Stimulated activated CD4-positive, alpha-beta T cell treated with anti-CD3 and anti-CD28 coated beads, Interleukin-2, amount 100 ng/mL, for 48 hours (primary cell): ENCODE results near the gene ANO2.

Experiments
- DNase-seq, 2 donors: peaks; one replicate each; pipeline ENCODE4 v3.0.0-alpha.2; 2020

Gene ANO2

DNA sequence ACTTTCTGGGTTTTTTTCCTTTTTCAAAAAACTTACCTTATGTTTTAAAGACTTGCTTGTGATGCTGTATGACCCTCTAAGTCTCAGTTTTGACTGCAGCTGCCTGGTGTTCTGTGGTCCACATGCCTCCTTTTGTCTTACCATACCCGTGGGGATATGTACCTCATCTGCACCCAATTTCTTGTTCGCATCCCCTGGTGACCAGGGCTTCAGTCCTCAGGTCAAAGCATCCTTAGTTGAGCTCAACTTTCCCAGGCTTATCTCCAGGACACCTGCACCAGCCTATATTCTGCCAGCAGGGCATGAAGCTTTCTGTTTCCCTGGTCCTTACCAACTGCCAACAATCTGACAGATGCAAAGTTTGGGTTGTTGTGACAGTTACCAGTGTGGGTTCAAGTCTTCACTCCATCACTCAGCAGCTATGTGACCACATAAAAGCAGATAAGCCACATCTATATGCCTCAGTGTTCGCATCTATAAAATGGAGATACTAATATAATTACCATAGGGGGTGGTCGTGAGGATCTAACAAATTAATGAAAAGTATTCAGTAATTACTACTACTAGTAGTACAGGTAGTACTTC is 419.2 kb downstream of the ANO2 start:
- no peak for DNase-seq

DNA sequence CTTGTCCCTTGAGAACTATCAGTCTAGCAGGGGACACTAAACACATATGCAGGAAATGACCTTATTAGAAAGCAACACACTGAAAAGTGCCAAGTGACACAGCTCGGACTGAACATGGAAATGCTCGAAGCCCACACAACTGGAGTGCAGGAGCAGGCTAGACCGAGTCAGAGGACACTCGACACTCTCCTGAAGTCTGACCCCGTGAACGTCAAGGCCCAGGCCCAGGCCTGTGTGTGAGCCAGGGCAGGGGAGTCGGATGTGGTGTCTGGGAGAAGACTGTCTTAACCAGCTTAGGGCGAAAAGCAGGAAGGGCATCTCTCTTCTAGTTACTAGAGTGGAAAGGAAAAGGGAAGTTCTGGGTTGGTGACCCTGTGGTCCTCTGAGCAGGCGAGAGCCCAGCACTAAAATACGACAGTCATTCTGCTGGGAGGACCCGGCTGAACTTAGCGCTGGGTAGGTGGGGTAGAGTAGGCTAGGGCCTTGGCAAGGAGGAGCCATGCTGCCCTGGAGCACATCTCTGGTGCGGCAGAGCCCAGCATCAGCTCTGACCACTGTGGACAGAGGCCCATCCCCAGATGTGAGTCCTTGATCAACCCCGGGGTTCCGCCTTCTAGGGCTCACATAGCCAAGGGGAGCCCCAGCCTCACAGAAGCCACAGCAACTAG is 420.2 kb downstream of the ANO2 start:
- DNase-seq, result no peak

DNA sequence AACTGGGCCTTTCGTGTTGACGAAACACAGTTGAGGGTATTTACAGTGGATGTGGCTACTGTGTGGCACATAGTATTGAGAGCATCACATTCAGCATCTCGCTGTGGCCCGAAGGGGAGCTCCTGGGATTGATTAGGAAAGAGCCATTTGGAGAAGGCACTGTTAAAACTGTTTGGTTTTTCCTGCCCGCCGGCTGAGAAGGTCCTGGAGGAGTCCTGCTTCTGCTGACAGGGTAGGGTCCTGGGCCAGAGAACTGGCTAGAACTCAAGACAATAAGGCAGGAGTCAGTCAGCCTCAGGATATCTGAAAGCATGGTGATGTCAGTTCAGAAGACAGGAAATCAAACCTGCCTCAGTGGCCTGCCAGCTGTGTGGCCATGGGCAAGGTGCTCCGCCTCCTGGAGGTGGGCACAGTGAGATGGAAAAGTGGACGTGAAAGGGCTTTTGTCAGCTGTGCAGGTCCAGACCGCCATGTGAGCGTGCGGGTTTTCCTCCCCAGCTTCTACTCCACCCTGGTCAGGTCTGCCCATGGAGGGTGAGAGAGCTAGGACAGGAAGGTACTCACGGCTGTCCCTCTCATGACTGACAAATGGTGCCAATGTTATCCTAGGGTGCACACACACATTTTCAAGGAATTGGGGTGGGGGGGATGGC is 420.8 kb downstream of the ANO2 start:
- no peak for DNase-seq

- no peak for DNase-seq
These were observed 421.5 kb downstream of the ANO2 start for GRCh38 chr12:5523396-5524115.

DNA sequence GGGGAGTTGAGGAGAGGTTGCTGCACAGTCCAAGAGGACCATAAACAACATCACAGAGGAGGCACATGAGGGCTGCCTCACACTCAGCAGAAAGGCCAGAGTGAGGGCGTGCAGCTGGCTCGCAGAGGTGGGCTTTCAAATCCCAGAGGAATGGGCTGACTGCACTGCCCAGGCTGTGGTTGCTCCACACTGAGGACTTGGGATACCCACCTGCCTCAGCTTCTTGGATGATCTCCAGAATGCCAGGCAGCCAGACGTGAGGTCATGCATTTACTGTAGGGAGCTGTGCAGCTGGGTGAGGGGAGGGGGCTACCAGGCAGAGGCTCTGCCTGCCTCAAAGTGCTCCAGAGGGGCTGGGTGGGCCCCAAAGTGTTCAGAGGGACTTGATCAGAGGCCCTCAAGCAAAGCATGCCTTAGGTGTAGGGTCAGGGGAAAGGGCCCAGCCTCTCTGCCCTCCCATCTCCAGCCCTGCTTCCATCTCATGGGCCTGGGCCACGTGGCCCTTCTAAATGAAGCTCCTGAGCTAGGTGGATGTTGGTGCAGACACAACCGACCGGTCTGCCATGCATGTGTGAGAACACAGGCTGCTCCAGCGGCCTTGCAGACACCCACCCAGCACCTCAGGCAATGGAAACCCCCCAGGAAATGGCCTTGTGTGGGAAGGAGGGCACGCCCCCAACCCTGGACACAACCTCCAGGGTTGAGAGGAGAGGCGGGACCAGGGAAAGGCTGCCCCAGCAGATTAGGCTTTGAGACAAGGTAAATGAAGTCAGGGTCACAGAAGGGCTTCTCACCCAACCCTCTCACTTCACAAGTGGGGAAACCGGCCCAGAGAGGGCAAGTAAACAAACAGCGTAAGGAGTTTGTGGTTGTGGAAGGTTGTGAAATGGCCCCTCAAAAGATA is 422.4 kb downstream of the ANO2 start:
- DNase-seq, result no peak

- no peak for DNase-seq
These were observed 423.4 kb downstream of the ANO2 start for GRCh38 chr12:5521456-5522325.

DNA sequence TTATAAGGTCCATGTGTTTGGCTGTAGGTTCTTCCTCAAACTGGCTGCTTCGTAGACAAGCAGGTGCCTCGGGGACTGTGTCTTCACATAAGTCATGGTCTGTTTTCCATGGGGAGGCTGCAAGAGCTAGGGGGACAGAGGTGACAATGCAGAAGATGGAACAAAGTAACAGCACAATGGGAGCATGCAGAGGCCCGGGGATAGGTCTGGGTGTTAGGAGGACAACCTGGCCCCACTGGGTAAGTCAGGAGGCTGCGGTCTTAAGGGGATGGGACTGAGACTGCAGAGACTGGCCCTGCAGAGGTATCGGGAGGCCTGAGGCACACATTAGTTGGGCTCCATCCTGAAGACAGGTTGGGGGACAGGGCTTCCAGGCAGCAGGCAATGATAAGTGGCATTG is 424.2 kb downstream of the ANO2 start:
- no peak for DNase-seq

GRCh38 chr12:5520037-5520436 is 425.0 kb downstream of the ANO2 start:
- no peak for DNase-seq

- DNase-seq, result no peak
These were observed 426.3 kb downstream of the ANO2 start for GRCh38 chr12:5518584-5519365.

GRCh38 chr12:5516371-5517241 is 428.5 kb downstream of the ANO2 start:
- DNase-seq, result no peak

DNA sequence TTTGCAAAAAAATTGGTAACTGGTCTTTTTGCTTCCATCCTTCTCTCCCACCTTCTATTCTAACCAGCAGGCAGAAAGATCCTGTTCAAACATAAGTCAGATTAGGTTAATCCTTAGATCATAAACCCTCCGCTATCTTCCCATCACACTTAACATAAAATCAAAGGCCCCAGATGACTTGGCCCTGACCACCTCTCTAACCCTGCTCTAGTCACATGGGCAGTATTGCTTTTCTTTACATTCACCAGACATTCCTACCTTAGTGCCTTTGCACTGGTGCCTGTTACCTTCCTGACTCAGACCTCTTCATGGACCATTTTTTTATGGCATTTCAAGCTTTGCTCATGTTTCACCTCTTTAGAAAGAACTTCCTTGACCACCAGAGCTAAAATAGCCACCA is 429.6 kb downstream of the ANO2 start:
- no peak for DNase-seq

GRCh38 chr12:5514545-5514944 is 430.5 kb downstream of the ANO2 start:
- no peak for DNase-seq

GRCh38 chr12:5514016-5514415 is 431.0 kb downstream of the ANO2 start:
- DNase-seq, result no peak

DNA sequence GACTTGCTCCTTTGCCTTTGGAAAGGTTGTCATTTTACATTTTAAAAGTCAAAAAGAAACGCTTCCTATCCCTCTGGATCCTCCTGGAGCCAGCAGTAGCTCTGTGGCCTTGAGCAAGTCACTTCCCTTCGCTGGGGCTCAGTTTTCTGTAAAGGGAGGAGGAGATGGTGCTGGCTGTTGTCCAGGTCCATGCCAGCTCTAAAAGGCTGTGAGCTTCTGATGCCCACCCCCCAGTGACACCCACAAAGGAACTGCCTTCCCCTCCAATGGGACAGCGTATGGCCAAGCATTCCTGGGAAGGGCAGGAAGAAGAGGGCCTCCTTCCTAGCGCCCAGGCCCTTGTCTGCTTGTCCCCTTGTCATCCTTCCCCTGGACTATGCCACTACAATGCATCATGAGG is 431.7 kb downstream of the ANO2 start:
- no peak for DNase-seq
